Stomach smooth muscle (tissue), 2 donors: ENCODE data around the gene RAD18.

Experiments used
- H3K27ac ChIP-seq: one replicate; pipeline ENCODE4 v1.7.0; 2013; ENCODE audit warnings: mild to moderate bottlenecking, low read length, inconsistent platforms
- H3K27me3 ChIP-seq, 2 donors: one replicate each; pipeline ENCODE4 v1.7.0; 2013; ENCODE audit warnings: low read length in 2 of 2; ENCODE audit not compliant: insufficient read depth in 2 of 2, control insufficient read depth in 1 of 2
- H3K36me3 ChIP-seq, 2 donors: one replicate each; pipeline ENCODE4 v1.7.0; 2013; ENCODE audit warnings: low read length in 2 of 2; ENCODE audit not compliant: control insufficient read depth in 2 of 2, insufficient read depth in 2 of 2
- H3K4me1 ChIP-seq: one replicate; pipeline ENCODE4 v1.7.0; 2013; ENCODE audit warnings: low read length; ENCODE audit not compliant: control insufficient read depth, insufficient read depth
- H3K4me3 ChIP-seq, 2 donors: one replicate each; pipeline ENCODE4 v1.7.0; 2013; ENCODE audit warnings: low read length in 2 of 2
- H3K9ac ChIP-seq, 2 donors: one replicate each; pipeline ENCODE4 v1.7.0; 2013; ENCODE audit warnings: low read length in 2 of 2, mild to moderate bottlenecking in 1 of 2
- H3K9me3 ChIP-seq, 2 donors: one replicate each; pipeline ENCODE4 v1.7.0; 2013; ENCODE audit warnings: low read length in 2 of 2; ENCODE audit not compliant: control insufficient read depth in 2 of 2
- donor health status: healthy.
- donor health status: Pancreatic carcinoma.

RAD18 gene

DNA sequence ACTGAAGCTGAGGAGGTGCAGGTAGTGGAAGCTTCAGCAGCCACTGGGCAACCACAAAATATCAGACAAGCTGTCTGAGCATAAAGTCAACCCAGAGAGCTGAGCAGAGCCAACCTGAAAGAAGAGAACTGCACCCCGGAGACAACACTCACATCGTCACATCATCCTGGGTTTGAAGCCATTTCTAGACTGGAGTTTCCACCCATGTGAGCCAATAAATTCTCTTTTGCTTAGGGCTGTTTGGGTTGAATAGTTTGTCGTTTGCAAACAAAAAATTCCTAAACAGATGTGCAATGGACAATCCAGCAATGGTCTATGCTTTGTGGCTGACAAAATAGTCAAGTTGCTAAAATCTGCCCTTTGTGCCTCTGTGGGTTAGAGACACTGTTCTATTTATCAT, 15.3 kb upstream of the RAD18 start:
- Histone ChIP-seq H3K9ac (no peak overlapping the region), H3K27ac (no peak overlapping the region), H3K27me3 (peaks cover 8 to 11% of the 10 kb centered on the region in 2 donors), H3K9me3 (peaks cover 0 to 6% of the 10 kb centered on the region in 2 donors), H3K4me3 (no peak overlapping the region), H3K36me3 (no peaks in the 10 kb centered on the region), H3K4me1 (no peaks in the 10 kb centered on the region)

DNA sequence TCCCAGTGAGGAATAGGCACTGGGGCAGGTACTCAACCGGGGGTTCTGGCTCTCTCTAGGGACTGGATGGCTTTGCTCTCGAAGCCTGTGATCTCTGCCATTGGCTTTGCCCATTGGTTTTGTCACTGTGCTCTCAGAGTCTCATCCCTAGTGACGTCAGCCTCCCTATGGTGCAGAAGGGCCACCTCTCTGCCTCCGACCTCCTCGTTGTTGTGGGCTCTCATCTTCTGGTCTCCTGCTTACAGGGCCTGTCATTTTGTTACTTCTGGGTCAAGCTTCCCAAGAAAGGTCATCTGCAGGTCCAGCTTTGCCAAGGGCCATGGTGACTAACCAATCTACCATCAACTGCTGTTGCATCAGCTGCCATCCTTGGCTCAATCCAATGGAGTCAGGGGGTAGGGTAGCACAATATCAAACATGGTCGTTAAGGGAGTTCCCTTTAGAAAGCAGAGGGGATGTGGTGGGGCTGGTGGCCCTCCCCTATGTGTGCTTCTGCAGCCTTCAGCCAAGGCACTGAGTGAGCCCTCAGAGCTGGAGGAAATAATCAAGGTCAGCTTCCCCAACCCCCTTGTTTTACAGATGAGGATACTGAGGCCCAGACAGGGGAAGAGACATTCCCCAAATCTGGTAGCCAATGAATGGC, 13.4 kb upstream of the RAD18 start:
- H3K27me3 ChIP-seq, result peaks cover 8 to 9% of the 10 kb centered on the region in 2 donors
- no peak overlapping the region for H3K27ac ChIP-seq
- H3K9ac ChIP-seq, result no peak overlapping the region
- H3K4me3 ChIP-seq, result no peak overlapping the region
- no peaks in the 10 kb centered on the region for H3K36me3 ChIP-seq
- H3K4me1 ChIP-seq, result no peaks in the 10 kb centered on the region
- H3K9me3 ChIP-seq, result peaks cover 0 to 6% of the 10 kb centered on the region in 2 donors

DNA sequence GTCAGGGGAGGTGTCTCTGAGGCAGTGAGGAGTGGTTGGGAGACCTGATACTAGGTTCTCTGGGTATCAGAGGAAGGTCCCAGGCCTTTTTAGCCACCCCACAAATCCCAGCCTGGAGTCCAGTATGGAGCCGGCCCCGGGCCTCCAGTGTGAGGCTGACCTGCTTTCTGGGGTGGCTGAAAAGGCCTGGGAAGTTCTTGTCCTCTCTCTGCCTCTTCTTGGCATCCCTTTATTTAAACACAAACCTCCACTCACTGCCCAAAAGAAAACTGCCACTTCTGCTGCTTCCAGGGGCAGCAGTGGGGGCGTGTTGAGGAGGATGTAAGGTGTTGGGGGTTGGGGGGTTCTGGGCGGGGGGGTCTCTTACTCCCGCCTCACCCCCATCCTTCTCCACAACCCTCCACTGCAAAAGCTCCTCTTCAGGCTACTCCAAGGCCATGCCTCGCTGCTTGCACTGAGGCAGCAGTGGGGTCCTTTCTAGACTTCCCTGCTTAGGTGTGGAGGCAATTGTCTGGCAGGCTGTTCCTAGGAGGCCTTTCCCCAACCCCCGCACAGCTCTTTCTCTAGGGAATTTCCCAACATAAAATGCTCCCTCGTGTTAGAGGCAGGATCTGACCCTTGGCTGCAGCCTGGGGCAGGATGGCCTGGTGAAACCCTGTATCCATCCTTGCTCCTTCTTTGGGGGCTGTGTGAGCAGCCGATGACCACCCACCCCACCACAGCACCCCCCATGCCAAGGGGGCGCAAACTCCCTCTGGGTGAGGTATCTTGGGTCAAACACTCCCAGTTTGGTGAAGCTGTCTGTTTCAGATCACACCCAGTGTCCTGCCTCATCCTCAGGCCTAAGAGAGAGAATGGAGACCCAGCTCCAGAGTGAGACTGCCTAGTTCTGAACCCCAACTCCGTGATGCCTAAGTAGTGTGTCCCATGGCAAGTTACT, 12.1 kb upstream of the RAD18 start:
- H3K9ac ChIP-seq, result no peak overlapping the region
- no peak overlapping the region for H3K27ac ChIP-seq
- peaks cover 8% of the 10 kb centered on the region in 2 donors for H3K27me3 ChIP-seq

DNA sequence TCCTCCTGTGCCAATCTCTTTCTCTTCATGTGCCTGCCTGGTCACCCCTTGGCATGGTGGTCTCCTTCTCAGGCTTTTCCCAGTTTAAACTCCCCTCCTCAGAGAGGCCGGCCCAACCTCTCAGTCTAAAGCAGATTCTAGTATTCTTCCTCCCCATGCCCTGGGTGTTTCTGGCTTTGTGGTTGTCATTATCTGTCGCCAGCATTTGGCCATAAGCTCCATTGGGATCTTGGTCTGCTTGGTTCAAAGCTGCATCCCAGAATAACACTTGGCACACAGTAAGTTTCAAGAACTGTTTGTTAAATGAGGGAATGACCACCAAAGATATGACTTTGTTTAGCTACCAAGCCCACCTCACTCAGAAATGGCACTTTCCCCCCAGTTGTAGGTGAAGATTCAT, 11.2 kb upstream of the RAD18 start:
- no peak overlapping the region for H3K4me3 ChIP-seq
- peaks cover 0 to 4% of the 10 kb centered on the region in 2 donors for H3K9me3 ChIP-seq
- peaks cover 7 to 8% of the 10 kb centered on the region in 2 donors for H3K27me3 ChIP-seq
- H3K27ac ChIP-seq, result no peak overlapping the region
- no peak overlapping the region for H3K9ac ChIP-seq
- no peaks in the 10 kb centered on the region for H3K36me3 ChIP-seq
- H3K4me1 ChIP-seq, result no peaks in the 10 kb centered on the region

More for the DNA sequence above, 12.1 kb upstream of the RAD18 start:
- Histone ChIP-seq H3K4me1 (no peaks in the 10 kb centered on the region), H3K4me3 (no peak overlapping the region), H3K36me3 (no peaks in the 10 kb centered on the region), H3K9me3 (peaks cover 0 to 6% of the 10 kb centered on the region in 2 donors)

DNA sequence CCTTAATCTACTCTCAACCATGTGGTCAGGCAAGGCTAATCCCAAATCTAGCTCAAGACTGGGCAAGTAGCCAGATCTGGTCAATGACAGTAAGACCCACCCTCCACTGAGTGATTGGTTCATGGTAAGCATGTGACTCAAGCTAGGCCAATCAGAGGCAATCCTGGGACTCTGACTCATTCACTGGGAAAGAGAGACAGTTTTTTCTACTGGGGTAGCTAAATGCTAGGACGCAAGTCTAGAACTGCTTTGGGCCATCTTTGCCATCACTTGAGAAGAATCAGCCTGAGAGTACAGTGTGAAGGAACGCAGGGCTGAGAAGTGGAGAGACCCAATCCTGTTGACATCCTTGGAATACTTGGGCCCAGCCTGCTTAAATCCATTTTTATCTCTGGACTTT, 9.4 kb upstream of the RAD18 start:
- H3K9me3 ChIP-seq, result no peaks in the 10 kb centered on the region
- H3K36me3 ChIP-seq, result no peaks in the 10 kb centered on the region
- no peak overlapping the region for H3K27ac ChIP-seq

DNA sequence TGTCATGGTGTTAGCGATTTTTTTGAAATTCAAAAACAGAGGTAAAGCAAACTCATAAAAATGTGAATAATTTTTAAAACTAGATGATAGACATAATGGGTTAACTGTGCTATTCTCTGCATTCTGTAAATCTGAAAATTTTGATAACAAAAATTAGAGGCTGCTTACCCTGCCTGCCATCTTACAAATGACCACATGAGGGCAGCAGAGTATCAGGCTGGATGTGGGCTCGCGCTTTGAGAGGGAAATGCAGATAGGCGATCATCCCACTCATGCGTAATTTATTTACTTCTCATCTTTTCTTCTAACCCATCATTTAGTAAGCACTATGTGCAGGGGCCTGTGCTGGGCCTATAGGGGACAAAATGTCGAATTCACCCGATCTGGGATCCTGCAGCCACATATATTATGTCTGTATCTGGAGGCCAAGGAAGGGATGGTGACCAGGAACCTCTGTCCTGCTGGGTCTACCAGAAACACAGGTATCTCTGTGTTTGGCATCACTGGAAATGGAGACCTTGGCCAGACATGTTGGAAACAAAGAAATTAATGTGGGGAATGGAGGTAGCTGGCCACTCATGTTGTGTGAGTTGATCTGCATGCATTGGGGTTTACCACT, 7.8 kb upstream of the RAD18 start:
- H3K4me3 ChIP-seq, result no peak overlapping the region
- no peaks in the 10 kb centered on the region for H3K36me3 ChIP-seq
- H3K4me1 ChIP-seq, result no peaks in the 10 kb centered on the region
- H3K27me3 ChIP-seq, result peaks cover 0 to 3% of the 10 kb centered on the region in 2 donors
- no peak overlapping the region for H3K27ac ChIP-seq
- H3K9ac ChIP-seq, result no peak overlapping the region
- H3K9me3 ChIP-seq, result no peaks in the 10 kb centered on the region

More for the DNA sequence above, 9.4 kb upstream of the RAD18 start:
- Histone ChIP-seq H3K9ac (no peak overlapping the region), H3K27me3 (peaks cover 6 to 8% of the 10 kb centered on the region in 2 donors), H3K4me3 (no peak overlapping the region), H3K4me1 (no peaks in the 10 kb centered on the region)

DNA sequence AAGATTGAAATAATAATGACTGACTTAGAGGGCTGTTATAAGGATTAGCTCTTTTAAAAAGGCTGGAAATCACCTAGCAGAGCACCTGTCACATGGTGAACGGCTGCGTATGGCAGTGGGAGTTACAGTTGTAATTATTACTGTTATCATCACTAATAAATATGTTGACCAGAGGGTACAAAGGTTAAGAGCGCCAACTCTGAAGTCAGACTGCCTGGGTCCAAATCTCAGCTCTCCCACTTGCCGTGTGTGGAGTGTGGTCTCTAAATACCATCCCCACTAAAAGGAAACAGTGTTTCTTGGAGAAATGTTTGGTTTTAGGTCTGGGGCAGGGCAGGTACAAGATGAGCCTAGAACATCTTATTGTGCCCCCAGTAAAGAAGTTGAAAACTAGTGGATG, 6.0 kb upstream of the RAD18 start:
- H3K36me3 ChIP-seq, result no peaks in the 10 kb centered on the region
- no peak overlapping the region for H3K27ac ChIP-seq
- H3K4me1 ChIP-seq, result no peaks in the 10 kb centered on the region
- H3K4me3 ChIP-seq, result no peak overlapping the region
- H3K27me3 ChIP-seq, result peaks cover 0 to 3% of the 10 kb centered on the region in 2 donors
- no peaks in the 10 kb centered on the region for H3K9me3 ChIP-seq
- H3K9ac ChIP-seq, result no peak overlapping the region

DNA sequence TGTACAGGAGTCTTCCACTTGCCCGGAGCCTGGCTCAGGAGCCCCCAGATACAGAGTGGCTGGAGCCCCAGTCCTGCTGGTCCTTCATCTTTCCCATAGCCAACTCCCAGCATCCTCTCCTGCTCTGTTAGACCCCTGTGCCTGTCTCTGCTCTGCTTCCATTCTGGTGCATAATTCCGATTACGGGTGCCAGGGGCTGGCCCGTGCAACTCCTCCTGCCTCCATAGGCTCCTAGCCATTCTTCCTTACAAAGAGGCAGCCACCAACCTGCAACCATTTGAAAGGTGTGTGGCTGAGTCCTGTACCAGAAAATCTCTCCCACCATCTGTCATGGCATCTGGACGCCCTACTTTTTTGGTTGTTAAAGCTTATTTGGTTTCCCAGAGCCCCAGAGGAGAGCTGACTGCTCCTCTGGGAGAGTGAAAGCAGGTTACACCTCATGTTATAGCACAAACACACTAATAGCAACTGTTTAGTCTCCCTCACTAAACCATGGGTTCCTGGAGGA, 5.2 kb upstream of the RAD18 start:
- H3K4me1 ChIP-seq, result no peaks in the 10 kb centered on the region
- H3K4me3 ChIP-seq, result no peak overlapping the region
- H3K36me3 ChIP-seq, result no peaks in the 10 kb centered on the region
- H3K9ac ChIP-seq, result no peak overlapping the region
- peaks cover 0 to 3% of the 10 kb centered on the region in 2 donors for H3K27me3 ChIP-seq
- H3K27ac ChIP-seq, result no peak overlapping the region
- no peaks in the 10 kb centered on the region for H3K9me3 ChIP-seq

DNA sequence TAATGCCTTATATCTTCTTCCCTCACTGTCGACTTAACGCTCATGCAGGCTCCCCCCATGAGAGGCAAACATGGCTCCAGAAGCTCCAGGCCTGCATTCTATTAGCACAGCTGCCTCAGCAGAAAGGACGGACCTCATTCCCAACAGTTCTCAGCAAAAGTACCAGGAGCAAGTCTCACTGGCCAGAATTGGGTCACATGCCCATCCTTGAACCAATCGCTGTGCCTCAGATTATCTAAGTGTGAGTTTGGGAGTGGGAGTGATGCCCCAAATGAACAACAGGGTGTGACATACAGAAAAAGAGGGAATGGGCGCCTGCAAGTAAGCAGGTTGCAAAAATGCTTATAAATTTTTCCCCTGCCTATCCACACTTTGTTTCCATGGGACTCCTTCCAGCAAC, 4.3 kb upstream of the RAD18 start:
- H3K27ac ChIP-seq, result no peak overlapping the region
- H3K9me3 ChIP-seq, result no peaks in the 10 kb centered on the region
- H3K9ac ChIP-seq, result no peak overlapping the region
- peaks cover 4% of the 10 kb centered on the region for H3K4me1 ChIP-seq
- H3K36me3 ChIP-seq, result no peaks in the 10 kb centered on the region
- peaks cover 0 to 3% of the 10 kb centered on the region in 2 donors for H3K27me3 ChIP-seq
- H3K4me3 ChIP-seq, result no peak overlapping the region

DNA sequence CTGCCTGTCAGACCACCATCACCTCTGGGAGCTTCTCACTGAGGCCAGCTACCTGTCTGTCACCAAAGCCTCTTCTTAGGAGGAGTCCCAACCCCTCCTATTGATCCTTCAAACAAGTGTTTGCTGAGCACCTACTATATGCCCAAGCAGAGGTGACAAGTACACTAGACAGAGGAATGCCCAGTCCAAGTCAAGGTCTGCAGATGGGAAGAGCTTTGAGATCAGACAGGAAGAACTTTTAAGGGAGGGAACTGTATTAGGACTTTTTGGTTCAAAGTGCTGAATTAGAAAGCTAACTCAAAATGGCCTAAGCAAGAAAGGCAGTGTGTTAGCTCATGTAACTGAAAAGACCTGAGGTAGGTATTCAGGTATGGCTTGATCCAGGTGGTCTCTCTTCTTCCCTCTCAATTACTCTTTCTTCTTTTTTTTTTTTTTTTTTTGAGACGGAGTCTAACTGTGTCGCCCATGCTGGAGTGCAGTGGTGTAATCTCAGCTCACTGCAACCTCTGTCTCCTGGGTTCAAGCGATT, 3.6 kb upstream of the RAD18 start:
- H3K27ac ChIP-seq, result no peak overlapping the region
- peaks cover 0 to 3% of the 10 kb centered on the region in 2 donors for H3K27me3 ChIP-seq
- peaks cover 9% of the 10 kb centered on the region for H3K4me1 ChIP-seq
- no peak overlapping the region for H3K4me3 ChIP-seq
- no peak overlapping the region for H3K9ac ChIP-seq
- H3K36me3 ChIP-seq, result no peaks in the 10 kb centered on the region
- no peaks in the 10 kb centered on the region for H3K9me3 ChIP-seq
